ENCODE measurements around the gene ARL5C.

Gene ARL5C

DNA sequence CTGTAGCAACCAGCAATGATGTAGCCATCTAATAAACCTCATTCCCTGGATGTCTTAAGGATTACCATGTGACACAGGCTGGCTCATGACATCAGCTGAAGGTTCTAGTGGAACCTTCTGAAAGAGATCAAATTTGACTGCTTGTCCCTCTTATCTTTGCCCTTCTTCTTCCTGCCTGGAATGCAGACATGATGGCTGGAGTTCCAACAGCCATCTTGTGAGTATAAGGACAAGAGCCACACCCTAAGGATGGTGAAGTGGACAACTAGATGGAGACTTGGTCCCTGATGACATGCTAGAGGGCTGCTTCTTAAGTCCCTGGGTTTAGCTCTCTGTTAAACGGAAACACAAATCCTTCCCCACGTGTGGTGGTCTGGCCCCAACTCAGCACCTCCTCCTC lies 52.1 kb downstream of the ARL5C start:
- no peak for FAIRE-seq

DNA sequence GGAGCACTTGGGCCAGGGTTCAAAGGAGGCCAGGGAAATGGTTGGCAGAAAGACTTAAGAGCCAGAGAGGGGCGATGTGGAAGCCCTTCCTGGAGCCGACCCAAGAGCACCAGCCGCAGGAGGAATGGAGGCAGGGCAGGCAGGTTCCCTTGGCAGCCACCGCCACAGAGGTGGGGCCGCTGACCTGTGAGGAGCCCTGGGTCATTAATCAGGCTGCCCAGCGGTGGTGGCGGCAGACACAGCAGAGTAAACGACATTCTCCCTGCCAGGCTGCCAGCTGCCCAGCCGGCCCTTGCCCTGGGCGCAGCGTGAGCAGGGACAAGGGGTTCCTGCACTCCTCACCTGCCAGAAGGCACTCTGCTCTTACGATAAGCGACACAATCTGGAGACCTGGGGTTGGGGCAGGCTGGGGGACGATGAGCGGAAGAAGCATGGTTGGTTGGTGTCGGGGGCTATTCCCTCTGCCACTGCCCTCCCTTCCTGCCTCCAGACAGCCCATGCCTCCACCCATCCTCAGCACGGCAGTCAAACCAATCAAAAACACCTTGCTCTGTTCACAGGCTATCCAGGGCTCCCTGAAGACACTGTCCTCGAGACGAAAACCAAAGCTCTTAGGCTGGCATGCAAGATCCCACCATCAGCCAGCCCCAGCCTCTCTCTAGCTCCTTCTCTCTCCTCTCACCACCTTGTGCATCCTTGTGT lies 55.4 kb downstream of the ARL5C start:
- DNase-seq (ENCODE audit: insufficient read length, low spot score) = no peak
- FAIRE-seq = no peak

More for the DNA sequence above, 52.1 kb downstream of the ARL5C start:
- no peak for DNase-seq (ENCODE audit: insufficient read length, low spot score)

DNA sequence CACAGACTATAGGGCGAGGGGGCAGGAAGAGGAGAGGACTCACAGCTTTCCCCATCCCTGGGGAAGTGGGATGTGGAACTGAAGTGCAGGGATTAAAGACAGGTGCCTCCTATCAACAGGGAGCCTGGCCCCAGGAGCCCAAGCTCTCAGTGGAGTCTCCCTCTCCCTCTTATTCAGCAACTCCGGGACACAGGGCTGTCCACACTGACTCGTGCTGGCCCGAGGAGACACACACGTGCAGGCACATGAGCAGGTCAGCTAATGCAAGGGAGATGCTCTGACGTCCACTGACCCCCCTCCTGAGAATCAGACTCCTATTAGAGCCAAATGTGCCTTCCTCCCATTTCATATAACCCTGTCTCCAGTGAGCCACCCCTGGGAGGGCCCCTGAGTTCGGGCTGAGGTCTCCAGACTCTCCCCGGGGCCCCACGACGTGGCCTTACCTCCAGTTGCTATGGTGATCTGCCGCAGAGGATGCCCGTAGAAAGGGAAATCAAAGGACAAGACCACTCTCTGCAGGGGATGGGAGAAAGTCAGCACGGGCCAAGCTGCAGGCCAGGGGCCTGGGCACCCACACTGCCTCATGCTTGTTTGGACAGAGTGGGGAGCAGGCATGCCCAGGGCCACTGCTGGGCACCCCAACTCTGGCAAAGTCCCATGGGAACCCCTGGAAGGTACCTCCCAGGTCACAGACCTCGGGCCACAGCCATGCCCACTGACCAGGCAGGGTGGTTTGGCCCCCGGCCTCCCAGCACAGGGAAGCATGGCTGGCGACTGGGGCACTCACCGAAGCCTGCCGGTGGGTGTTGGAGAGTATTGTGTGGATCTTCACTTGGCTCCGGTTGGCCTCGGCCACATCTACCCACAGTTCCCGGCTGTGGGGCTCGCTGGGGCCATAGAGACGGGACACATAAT lies 57.2 kb downstream of the ARL5C start:
- FAIRE-seq = no peak
- no peak for DNase-seq (ENCODE audit: insufficient read length, low spot score)

DNA sequence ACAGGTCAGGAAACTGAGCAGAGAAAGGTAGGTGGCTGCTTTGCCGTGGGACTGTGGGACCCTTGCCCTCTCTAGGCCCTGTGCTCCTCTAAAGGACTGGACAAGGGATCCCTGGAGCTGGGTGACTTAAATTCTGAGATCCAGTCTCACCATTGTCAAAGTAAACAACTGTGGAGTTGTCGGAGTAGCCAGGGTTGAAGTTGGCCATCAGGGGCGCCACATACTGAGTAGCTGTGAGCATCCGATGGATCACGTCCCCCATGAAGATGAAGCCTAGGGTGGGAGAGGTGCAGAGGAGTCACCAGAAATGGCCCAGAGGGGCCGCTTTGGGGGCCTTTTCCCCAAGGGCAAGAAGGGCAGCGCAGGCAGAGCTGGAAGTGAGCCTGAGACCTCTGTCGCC lies 58.0 kb downstream of the ARL5C start:
- DNase-seq (ENCODE audit: insufficient read length, low spot score) (no peak), FAIRE-seq (no peak)

DNA sequence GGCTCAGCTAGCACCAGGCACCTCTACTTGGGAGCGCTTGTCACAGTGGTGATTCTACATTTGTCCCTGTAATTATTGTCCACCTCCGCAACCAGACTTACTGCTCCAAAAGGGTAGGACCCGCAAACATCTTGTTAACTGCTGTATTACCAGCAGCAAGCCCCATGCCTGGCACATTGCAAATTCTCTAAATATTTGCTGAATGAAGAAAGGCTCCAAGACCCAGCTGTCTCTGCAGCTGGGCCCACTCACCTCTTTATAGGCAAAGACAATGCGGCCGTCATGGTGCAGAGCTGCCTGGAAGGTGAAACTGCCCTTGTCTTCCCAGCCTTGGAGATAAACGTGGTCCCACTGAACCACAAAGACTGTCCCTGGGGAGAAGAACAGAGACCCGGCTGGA lies 58.8 kb downstream of the ARL5C start:
- FAIRE-seq (no peak), DNase-seq (ENCODE audit: insufficient read length, low spot score) (no peak)
